ENCODE measurements around the gene PLCZ1.
A peak's percentile ranks its signal among the peaks of the same experiment; 100 is the strongest.

PLCZ1 gene

DNA sequence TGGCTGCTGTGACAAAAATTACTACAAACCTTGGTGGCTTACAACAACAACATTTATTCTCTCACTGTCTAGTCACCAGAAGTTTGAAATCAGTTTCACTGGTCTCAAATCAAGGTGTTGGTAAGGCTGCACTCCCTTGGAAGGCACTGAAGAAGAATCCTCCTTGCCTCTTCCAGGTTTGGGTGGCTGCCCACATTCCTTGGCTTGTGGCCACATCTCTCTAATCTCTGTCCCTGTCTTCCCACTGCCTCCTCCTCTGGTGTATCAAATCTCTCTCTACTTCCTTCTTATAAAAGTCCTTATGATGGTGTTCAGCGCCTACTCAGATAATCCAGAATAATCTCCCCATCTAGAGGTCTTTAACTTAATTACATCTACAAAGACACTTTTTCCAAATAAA lies 31.0 kb downstream of the PLCZ1 start:
- Histone ChIP-seq H2AK5ac (ENCODE audit: low read length) (no peak overlapping the region), H3K4me2 (ENCODE audit: low read length) (no peak overlapping the region), H2BK120ac (ENCODE audit: insufficient read depth, low read length, poor library complexity) (no peak overlapping the region), H3K9me3 (ENCODE audit: insufficient read depth, low read depth, low read length) (no peaks in the 10 kb centered on the region), H4K91ac (ENCODE audit: low read depth, low read length) (no peak overlapping the region), H3K4me3 (ENCODE audit: low read depth, low read length) (no peak overlapping the region), H3K27ac (ENCODE audit: low read depth, low read length) (no peak overlapping the region), H3K9ac (ENCODE audit: low read length) (no peak overlapping the region), H3K79me2 (ENCODE audit: control insufficient read depth, insufficient read depth, low read length, poor library complexity) (no peaks in the 10 kb centered on the region), H2BK12ac (ENCODE audit: low read length) (no peak overlapping the region), H2AFZ (ENCODE audit: insufficient read depth, low read length, poor library complexity) (no peak overlapping the region), H3K4ac (ENCODE audit: low read depth, low read length) (no peak overlapping the region), H3K27me3 (ENCODE audit: insufficient read depth, low read length) (no peaks in the 10 kb centered on the region), H3K23ac (ENCODE audit: low read length) (no peak overlapping the region), H3K36me3 (ENCODE audit: control insufficient read depth in 1 of 2, insufficient read depth in 2 of 2, low read length in 2 of 2) (no peaks in the 10 kb centered on the region), H3K79me1 (ENCODE audit: low read length) (no peaks in the 10 kb centered on the region), H4K8ac (ENCODE audit: low read depth, low read length) (no peak overlapping the region), H2BK5ac (ENCODE audit: low read depth, low read length, poor library complexity) (no peak overlapping the region), H4K12ac (ENCODE audit: low read depth, low read length) (no peak overlapping the region), H3K14ac (ENCODE audit: low read length) (no peak overlapping the region), H3K18ac (ENCODE audit: low read length) (no peak overlapping the region), H3K4me1 (ENCODE audit: control insufficient read depth in 1 of 2, insufficient read depth in 2 of 2, low read length in 2 of 2) (no peaks in the 10 kb centered on the region)
- no CpG with 5 or more reads among the region's 1 CpG for WGBS (ENCODE audit: extremely low coverage, insufficient coverage, insufficient read length)
- DNase-seq, result no peak

DNA sequence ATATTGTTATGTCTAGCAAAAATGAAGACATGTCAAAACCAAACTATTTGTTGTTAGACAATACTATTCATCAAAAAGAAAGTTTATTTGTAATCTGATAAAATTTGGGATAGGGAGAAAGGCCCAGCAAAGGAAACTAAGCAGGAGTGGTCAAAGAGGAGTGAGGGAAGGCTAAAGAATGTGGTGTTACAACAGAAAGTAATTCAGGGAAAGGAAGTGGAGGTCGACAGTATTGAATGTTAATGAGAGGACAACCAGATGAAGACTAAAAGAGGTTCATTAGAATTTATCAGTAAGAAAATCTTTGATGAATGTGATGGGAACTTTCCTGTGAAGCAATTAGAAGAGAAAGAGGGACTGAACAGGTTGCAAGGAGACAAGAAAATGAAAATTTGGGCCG lies 33.9 kb downstream of the PLCZ1 start:
- Histone ChIP-seq H3K14ac (ENCODE audit: low read length) (no peak overlapping the region), H3K79me2 (ENCODE audit: control insufficient read depth, insufficient read depth, low read length, poor library complexity) (no peaks in the 10 kb centered on the region), H3K27ac (ENCODE audit: low read depth, low read length) (no peak overlapping the region), H2BK120ac (ENCODE audit: insufficient read depth, low read length, poor library complexity) (no peak overlapping the region), H4K91ac (ENCODE audit: low read depth, low read length) (no peak overlapping the region), H3K79me1 (ENCODE audit: low read length) (no peaks in the 10 kb centered on the region), H4K8ac (ENCODE audit: low read depth, low read length) (no peak overlapping the region), H3K23ac (ENCODE audit: low read length) (no peak overlapping the region), H3K36me3 (ENCODE audit: control insufficient read depth in 1 of 2, insufficient read depth in 2 of 2, low read length in 2 of 2) (no peaks in the 10 kb centered on the region), H3K9me3 (ENCODE audit: insufficient read depth, low read depth, low read length) (no peaks in the 10 kb centered on the region), H3K9ac (ENCODE audit: low read length) (no peak overlapping the region), H3K4ac (ENCODE audit: low read depth, low read length) (no peak overlapping the region), H3K4me1 (ENCODE audit: control insufficient read depth in 1 of 2, insufficient read depth in 2 of 2, low read length in 2 of 2) (no peaks in the 10 kb centered on the region), H3K27me3 (ENCODE audit: insufficient read depth, low read length) (no peaks in the 10 kb centered on the region), H2AK5ac (ENCODE audit: low read length) (no peak overlapping the region), H2BK5ac (ENCODE audit: low read depth, low read length, poor library complexity) (no peak overlapping the region), H2BK12ac (ENCODE audit: low read length) (no peak overlapping the region), H4K12ac (ENCODE audit: low read depth, low read length) (no peak overlapping the region), H3K18ac (ENCODE audit: low read length) (no peak overlapping the region), H3K4me2 (ENCODE audit: low read length) (no peak overlapping the region), H2AFZ (ENCODE audit: insufficient read depth, low read length, poor library complexity) (no peak overlapping the region), H3K4me3 (ENCODE audit: low read depth, low read length) (no peak overlapping the region)
- DNase-seq, result no peak
- no CpG with 5 or more reads among the region's 2 CpGs for WGBS (ENCODE audit: extremely low coverage, insufficient coverage, insufficient read length)

DNA sequence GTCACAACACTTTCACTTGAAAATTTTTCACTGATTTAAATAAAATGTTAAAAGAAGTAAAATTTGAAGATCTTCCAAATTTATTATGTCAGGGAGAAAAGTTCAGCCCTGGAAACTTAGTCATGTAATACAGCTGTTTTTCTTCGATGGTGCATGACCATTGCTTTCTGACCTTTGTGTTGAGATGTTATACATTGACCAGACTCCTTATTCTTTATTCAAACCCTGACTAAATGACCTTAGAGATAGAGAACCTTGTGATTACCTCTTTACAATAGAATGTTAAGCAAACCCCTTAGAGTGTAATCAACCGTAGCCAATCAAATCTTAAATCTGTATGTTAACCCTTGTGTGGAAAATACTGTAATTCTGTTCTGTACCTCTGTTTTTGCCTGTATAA lies 34.5 kb downstream of the PLCZ1 start:
- Histone ChIP-seq H3K27me3 (ENCODE audit: insufficient read depth, low read length) (no peaks in the 10 kb centered on the region), H2AK5ac (ENCODE audit: low read length) (no peak overlapping the region), H3K36me3 (ENCODE audit: control insufficient read depth in 1 of 2, insufficient read depth in 2 of 2, low read length in 2 of 2) (no peaks in the 10 kb centered on the region), H3K9ac (ENCODE audit: low read length) (no peak overlapping the region), H3K27ac (ENCODE audit: low read depth, low read length) (no peak overlapping the region), H3K4me2 (ENCODE audit: low read length) (no peak overlapping the region), H3K18ac (ENCODE audit: low read length) (no peak overlapping the region), H3K14ac (ENCODE audit: low read length) (no peak overlapping the region), H2AFZ (ENCODE audit: insufficient read depth, low read length, poor library complexity) (no peak overlapping the region), H2BK120ac (ENCODE audit: insufficient read depth, low read length, poor library complexity) (no peak overlapping the region), H3K23ac (ENCODE audit: low read length) (no peak overlapping the region), H3K4me3 (ENCODE audit: low read depth, low read length) (no peak overlapping the region), H2BK12ac (ENCODE audit: low read length) (no peak overlapping the region), H2BK5ac (ENCODE audit: low read depth, low read length, poor library complexity) (no peak overlapping the region), H3K9me3 (ENCODE audit: insufficient read depth, low read depth, low read length) (no peaks in the 10 kb centered on the region), H3K4me1 (ENCODE audit: control insufficient read depth in 1 of 2, insufficient read depth in 2 of 2, low read length in 2 of 2) (no peaks in the 10 kb centered on the region), H4K91ac (ENCODE audit: low read depth, low read length) (no peak overlapping the region), H4K12ac (ENCODE audit: low read depth, low read length) (no peak overlapping the region), H3K4ac (ENCODE audit: low read depth, low read length) (no peak overlapping the region), H3K79me2 (ENCODE audit: control insufficient read depth, insufficient read depth, low read length, poor library complexity) (no peaks in the 10 kb centered on the region), H4K8ac (ENCODE audit: low read depth, low read length) (no peak overlapping the region), H3K79me1 (ENCODE audit: low read length) (no peaks in the 10 kb centered on the region)
- WGBS (ENCODE audit: extremely low coverage, insufficient coverage, insufficient read length), result no CpG with 5 or more reads among the region's 2 CpGs
- DNase-seq, result no peak

DNA sequence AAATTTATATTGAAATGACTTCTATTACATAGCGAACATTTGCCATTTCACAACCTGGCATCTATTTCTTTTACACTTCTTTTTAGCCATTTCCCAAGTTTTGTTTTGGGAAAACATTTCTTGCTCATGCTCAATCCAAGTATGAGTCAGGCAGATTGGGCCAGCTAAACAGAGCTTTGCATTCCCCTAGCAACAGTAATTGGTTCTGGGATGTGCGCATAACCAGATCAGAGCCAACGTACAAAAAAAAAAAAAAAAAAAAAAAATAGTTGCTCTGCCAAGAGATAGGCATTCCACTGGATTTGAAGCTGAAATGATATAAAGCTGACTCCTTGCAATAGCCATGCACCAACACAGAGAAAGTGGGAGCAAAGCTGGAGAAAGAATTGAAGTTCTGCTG lies 37.5 kb downstream of the PLCZ1 start:
- no peak overlapping the region for H3K4me2 ChIP-seq (ENCODE audit: low read length)
- H3K79me2 ChIP-seq (ENCODE audit: control insufficient read depth, insufficient read depth, low read length, poor library complexity), result no peaks in the 10 kb centered on the region
- no peaks in the 10 kb centered on the region for H3K27me3 ChIP-seq (ENCODE audit: insufficient read depth, low read length)
- no CpG with 5 or more reads among the region's 3 CpGs for WGBS (ENCODE audit: extremely low coverage, insufficient coverage, insufficient read length)
- no peak overlapping the region for H2AFZ ChIP-seq (ENCODE audit: insufficient read depth, low read length, poor library complexity)
- DNase-seq, result peak in 1 of 2 donors; percentile 22
- H3K14ac ChIP-seq (ENCODE audit: low read length), result no peak overlapping the region
- H4K91ac ChIP-seq (ENCODE audit: low read depth, low read length), result no peak overlapping the region
- no peak overlapping the region for H3K9ac ChIP-seq (ENCODE audit: low read length)
- no peaks in the 10 kb centered on the region for H3K79me1 ChIP-seq (ENCODE audit: low read length)
- no peak overlapping the region for H2BK12ac ChIP-seq (ENCODE audit: low read length)
- H3K18ac ChIP-seq (ENCODE audit: low read length), result no peak overlapping the region
- no peak overlapping the region for H3K4ac ChIP-seq (ENCODE audit: low read depth, low read length)
- H4K8ac ChIP-seq (ENCODE audit: low read depth, low read length), result no peak overlapping the region
- H2AK5ac ChIP-seq (ENCODE audit: low read length), result no peak overlapping the region
- no peak overlapping the region for H3K4me3 ChIP-seq (ENCODE audit: low read depth, low read length)
- no peak overlapping the region for H3K23ac ChIP-seq (ENCODE audit: low read length)
- no peak overlapping the region for H2BK5ac ChIP-seq (ENCODE audit: low read depth, low read length, poor library complexity)
- H3K36me3 ChIP-seq (ENCODE audit: control insufficient read depth in 1 of 2, insufficient read depth in 2 of 2, low read length in 2 of 2), result no peaks in the 10 kb centered on the region
- H3K27ac ChIP-seq (ENCODE audit: low read depth, low read length), result no peak overlapping the region
- no peak overlapping the region for H4K12ac ChIP-seq (ENCODE audit: low read depth, low read length)
- no peaks in the 10 kb centered on the region for H3K4me1 ChIP-seq (ENCODE audit: control insufficient read depth in 1 of 2, insufficient read depth in 2 of 2, low read length in 2 of 2)
- no peak overlapping the region for H2BK120ac ChIP-seq (ENCODE audit: insufficient read depth, low read length, poor library complexity)
- H3K9me3 ChIP-seq (ENCODE audit: insufficient read depth, low read depth, low read length), result no peaks in the 10 kb centered on the region
